ENCODE measurements around the gene ARL4D.
"Not testable (repeated sequence)": the region's sequence is repeated elsewhere in the genome, so short reads cannot be mapped to it uniquely, and the experiment has no call there.

ARL4D gene

GRCh38 chr17:43369986-43370385 lies 28.8 kb upstream of the ARL4D start:
- no peak for DNase-seq (ENCODE audit: low spot score)

DNA sequence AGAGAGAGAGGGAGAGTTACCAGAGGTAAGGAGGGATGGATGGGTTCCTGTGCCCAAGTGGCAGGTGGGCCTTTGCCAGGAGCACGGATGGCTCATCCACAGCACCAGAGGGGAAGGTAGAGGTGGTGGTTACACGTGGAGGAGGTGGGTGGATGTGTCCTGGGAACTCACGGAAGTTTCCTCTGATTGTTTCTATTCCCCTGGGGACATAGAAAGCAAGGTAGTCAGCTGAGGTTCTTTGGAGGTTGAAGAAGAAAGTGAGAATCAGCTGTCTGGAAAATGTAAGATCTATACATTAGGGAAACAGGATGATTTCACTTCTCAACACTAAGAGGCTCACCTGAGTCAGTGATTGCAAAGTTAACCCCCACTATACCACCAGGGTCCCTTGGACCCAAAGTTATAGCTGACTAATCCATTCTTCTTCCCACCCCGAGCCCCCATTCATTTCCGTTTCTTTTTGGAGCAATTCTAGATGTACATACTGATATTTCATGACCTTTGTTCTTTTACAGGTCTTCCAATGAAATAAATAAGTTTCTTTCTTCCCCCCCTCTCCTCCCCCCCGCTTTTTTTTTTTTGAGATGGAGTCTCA lies 27.5 kb upstream of the ARL4D start:
- no peak for DNase-seq (ENCODE audit: low spot score)

DNA sequence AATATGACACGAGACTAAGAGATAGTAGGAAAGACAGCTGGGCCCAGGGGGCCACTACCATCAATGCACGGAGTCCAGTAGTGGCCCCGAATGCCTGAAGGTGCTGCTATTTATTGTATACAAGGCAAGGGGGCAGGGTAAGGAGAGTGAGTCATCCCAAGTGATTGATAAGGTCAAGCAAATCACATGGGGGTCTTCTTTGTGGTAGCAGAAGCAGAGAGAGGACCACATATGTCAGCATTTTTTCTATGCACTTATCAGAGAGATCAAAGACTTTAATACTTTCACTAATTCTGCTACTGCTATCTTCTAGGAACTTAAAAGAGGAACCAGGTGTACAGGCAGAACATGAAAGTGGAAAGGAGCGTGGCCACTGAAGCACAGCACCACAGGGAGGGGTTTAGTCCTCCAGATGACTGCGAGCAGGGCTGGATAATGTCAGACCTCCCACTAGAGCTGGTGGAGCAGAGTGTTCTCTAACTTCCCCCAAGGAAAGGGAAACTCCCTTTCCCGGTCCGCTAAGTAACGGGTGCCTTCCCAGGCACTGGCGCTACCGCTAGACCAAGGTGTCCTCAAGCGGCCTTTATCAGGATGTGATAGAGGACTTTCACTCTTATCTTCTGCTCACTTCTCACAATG lies 26.4 kb upstream of the ARL4D start:
- no peak for DNase-seq (ENCODE audit: low spot score)

- DNase-seq (ENCODE audit: low spot score), result no peak
Observed at GRCh38 chr17:43373356-43373755, 25.4 kb upstream of the ARL4D start.

DNA sequence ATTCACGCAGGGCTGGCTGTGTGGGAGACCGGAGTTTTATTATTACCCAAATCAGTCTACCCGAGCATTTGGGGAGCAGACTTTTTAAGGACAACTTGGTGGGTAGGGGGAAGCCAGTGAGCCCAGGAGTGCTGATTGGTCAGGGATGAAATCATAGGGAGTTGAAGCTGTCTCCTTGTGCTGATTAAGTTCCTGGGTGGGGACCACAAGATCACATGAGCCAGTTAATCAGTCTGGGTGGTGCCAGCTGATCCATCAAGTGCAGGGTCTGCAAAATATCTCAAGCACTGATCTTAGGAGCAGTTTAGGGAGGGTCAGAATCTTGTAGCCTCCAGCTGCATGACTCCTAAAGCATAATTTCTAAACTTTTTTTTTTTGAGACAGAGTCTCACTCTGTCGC lies 22.9 kb upstream of the ARL4D start:
- not testable (repeated sequence) for DNase-seq (ENCODE audit: low spot score)

- DNase-seq (ENCODE audit: low spot score), result no peak
Observed at GRCh38 chr17:43377056-43377810, 21.6 kb upstream of the ARL4D start.

DNA sequence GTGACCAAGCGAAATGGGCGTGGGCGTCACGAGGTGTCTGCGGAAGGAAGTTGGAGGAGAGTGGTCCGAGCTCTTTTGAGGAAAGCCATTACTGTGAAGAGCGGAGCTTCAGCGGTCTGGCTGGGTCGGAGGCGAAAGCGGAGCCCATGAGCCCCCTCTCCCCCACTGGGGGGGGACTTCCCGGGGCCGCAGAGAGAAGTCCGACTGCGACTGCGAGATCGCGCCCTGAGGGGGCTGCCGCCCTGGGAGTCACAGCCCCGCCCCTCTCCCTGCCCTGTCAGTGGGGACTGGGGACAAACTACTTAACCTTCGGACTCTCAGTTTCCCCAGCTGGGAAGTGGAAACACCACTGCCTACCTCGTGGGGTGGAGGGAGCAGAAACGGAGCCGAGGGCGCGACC lies 20.0 kb upstream of the ARL4D start:
- DNase-seq (ENCODE audit: low spot score), result no peak

- no peak for DNase-seq (ENCODE audit: low spot score)
Observed at GRCh38 chr17:43380307-43380706, 18.5 kb upstream of the ARL4D start.

DNA sequence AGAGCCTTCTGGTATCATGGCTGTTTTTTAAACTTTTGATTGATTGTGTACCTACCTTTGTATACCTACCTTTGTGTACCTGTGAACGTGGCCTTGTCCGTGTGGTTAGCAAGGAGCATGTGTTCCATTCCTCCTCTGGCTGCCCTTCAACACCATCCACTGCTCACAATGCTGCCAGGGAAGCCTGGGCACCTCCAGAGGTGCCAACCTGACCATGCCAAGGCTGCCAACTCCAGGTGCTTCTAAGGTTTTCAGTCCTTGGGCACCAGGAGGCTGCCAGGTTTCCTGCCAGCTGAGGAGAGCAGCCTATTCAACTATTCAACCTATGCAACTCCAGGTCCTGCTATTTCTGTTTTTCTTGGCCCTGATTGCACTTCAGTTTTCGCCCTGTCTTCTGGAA lies 17.6 kb upstream of the ARL4D start:
- no peak for DNase-seq (ENCODE audit: low spot score)

GRCh38 chr17:43381621-43382020 lies 17.2 kb upstream of the ARL4D start:
- no peak for DNase-seq (ENCODE audit: low spot score)

- no peak for DNase-seq (ENCODE audit: low spot score)
Observed at GRCh38 chr17:43382776-43383175, 16.0 kb upstream of the ARL4D start.

DNA sequence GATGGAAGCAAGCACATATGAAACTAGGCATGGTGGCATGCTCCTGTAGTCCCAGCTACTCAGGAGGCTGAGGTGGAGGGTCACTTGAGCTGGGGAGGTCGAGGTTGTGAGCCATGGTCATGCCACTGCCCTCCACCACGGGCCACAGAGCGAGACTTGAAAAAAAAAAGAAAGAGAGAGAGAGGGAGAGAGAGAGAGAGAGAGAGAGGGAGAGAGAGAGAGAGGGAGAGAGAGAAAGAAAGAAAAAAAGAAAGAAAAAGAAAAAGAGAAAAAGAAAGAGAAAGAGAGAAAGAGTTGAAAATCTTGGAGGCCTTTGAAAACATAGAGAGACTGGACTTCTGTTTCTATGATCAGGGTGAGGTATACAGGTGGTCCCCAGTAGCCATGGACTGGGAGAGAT lies 15.4 kb upstream of the ARL4D start:
- no peak for DNase-seq (ENCODE audit: low spot score)

- no peak for DNase-seq (ENCODE audit: low spot score)
Observed at GRCh38 chr17:43383826-43384475, 14.8 kb upstream of the ARL4D start.

- no peak for DNase-seq (ENCODE audit: low spot score)
Observed at GRCh38 chr17:43384476-43384862, 14.3 kb upstream of the ARL4D start.

- no peak for DNase-seq (ENCODE audit: low spot score)
Observed at GRCh38 chr17:43385046-43385831, 13.6 kb upstream of the ARL4D start.

DNA sequence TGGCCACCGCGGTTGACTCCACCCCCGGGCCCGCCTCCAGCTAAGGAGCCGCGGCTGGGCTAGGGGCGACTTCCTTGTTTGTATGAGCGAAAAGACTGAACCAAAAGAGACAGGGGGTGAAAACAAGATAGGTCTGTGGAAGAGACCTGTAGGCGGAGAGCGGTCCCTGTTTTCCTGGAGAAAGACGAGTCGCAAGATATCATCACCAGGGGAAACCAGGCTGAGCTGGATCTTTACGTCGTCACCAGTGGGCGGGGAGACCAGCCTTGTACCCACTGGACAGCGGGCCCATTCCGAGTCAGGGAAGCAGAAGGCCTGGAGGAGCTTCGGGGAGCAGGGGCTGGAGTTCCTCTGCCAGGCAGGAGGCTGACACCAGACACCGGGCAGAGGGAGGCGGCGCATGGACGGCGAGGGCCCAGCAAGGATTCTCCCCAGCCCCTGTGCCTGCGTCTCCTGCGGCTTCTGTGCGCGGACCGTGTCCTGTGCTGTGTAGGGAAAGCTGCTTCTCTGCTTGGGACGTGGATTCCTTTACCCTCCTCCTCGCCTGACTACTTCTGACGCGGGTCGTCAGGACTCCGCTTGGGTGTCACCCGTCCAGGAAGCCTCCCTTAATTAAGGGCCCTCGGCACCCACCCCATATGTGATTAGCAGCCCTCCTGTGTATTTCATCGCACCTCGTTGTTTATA lies 10.3 kb upstream of the ARL4D start:
- peak; percentile 80 for DNase-seq (ENCODE audit: low spot score)

- DNase-seq (ENCODE audit: low spot score), result peak; percentile 69
Observed at GRCh38 chr17:43389046-43389947, 9.5 kb upstream of the ARL4D start.

DNA sequence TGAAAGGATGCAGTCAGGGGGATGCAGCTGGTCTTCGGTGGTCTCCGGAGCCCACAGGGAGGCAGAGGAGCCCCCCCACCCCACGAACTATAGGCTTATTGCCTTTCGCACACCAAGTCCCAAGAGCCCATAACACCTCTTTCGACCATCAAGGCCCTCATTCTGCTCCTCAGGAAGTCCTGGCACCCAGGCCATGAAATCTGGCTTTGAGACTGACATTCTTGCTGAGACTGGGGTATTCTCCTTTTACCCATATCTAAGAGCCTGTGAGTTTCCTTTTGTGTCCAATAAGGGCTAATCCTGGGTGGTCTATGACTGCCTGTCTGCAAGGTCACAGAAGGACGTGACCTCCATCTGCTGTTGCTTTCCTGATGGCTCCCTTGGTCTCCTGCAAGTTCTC lies 6.4 kb upstream of the ARL4D start:
- no peak for DNase-seq (ENCODE audit: low spot score)

DNA sequence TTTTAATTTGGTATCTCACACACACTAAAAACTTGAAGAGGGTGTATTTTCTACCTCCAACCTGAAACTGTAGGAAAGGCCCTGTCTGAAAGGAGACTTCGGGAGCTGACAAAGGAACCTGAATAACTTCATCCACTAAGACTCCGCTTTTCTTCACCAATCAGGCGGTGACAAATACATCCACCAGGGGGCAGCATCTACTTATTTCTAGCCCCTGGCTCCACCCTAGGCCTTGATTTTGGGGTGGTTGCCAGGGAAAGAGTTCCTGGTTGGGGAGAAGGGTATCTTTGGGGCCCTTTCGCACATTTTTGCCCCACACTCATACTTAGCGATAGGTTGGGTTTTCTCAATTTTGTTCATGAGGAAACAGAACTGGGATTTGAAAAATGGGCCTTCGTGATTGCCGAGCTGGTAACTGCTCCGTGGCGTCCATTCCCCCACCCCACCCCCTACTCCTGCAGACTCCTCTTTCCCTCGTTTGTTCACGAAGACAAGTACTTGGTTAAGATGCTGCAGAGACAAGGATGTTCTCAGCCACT lies 4.8 kb upstream of the ARL4D start:
- peak; percentile 84 for DNase-seq (ENCODE audit: low spot score)

DNA sequence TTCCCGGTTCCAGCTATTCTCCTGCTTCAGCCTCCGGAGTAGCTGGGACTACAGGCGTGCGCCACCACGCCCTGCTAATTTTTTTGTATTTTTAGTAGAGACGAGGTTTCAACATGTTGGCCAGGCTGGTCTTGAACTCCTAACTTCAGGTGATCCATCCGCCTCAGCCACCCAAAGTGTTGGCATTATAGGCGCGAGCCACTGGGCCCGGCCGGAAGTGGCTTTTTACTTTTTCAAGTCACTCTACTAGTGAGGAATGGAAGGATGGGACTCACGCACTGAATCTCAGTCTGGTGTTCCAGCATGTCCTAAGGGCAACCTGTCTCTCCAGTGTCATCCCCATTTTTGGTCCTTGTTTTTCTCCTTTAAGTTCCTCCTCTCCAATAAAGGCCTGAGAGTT lies 4.1 kb upstream of the ARL4D start:
- DNase-seq (ENCODE audit: low spot score), result not testable (repeated sequence)

Measured in HuH-7 (cell line).